HepG2 (cell line): ENCODE data around the gene SF3A2. TPM values are rescaled to one million over a fixed set of nuclear protein-coding genes. Genes with fewer than 3 reads are reported as not detected.

Source experiments
- BCL3 ChIP-seq: sonication (generic); formaldehyde crosslinking; IDR thresholded peaks from 2 replicates; pipeline ENCODE4 v1.5.1; 2020; ENCODE audit warnings: mild to moderate bottlenecking, missing genetic modification reagents, moderate library complexity
- FOXA1 ChIP-seq, 2 experiments: fragments of 450-650 bp in 1 of 2; sonication (generic) in 1 of 2; formaldehyde crosslinking in 1 of 2; IDR thresholded peaks; 2 replicates each; pipeline versions ENCODE4 v1.4.0 to v1.6.1; 2016 to 2020; ENCODE audit warnings: missing genetic modification reagents in 1 of 2
- HDAC1 ChIP-seq: sonication (generic); formaldehyde crosslinking; IDR thresholded peaks from 2 replicates; pipeline ENCODE4 v1.5.1; 2020; ENCODE audit warnings: mild to moderate bottlenecking, missing genetic modification reagents
- HHEX ChIP-seq: IDR thresholded peaks from 2 replicates; pipeline ENCODE4 v1.6.1; 2016; ENCODE audit warnings: control low read depth
- MBD4 ChIP-seq: IDR thresholded peaks from 2 replicates; pipeline ENCODE4 v1.6.1; 2012; ENCODE audit warnings: low read length, inconsistent platforms, borderline replicate concordance
- MXI1 ChIP-seq: IDR thresholded peaks from 3 replicates; pipeline ENCODE4 v1.6.1; 2012; ENCODE audit warnings: low read depth, low read length, inconsistent platforms, borderline replicate concordance
- NCOA1 ChIP-seq: sonication (generic); formaldehyde crosslinking; IDR thresholded peaks from 2 replicates; pipeline ENCODE4 v1.9.0; 2021; ENCODE audit warnings: missing genetic modification reagents
- RAD21 ChIP-seq: fragments of 450-650 bp; formaldehyde crosslinking; IDR thresholded peaks from 2 replicates; pipeline ENCODE4 v1.5.0; 2020; ENCODE audit warnings: mild to moderate bottlenecking
- SCMH1 ChIP-seq: sonication (generic); formaldehyde crosslinking; IDR thresholded peaks from 2 replicates; pipeline ENCODE4 v1.9.0; 2021; ENCODE audit warnings: missing genetic modification reagents, mild to moderate bottlenecking, borderline replicate concordance
- TBX2 ChIP-seq: sonication (generic); formaldehyde crosslinking; IDR thresholded peaks from 2 replicates; pipeline ENCODE4 v1.5.0; 2020; ENCODE audit warnings: missing genetic modification reagents, mild to moderate bottlenecking, borderline replicate concordance
- TEAD3 ChIP-seq: optimal IDR thresholded peaks from 2 replicates; pipeline ENCODE3; 2016; ENCODE audit warnings: borderline replicate concordance
- ZNF782 ChIP-seq: sonication (generic); formaldehyde crosslinking; IDR thresholded peaks from 2 replicates; pipeline ENCODE4 v1.4.0; 2020; ENCODE audit warnings: missing genetic modification reagents, mild to moderate bottlenecking, borderline replicate concordance
- polyA plus RNA-seq, 8 experiments: library from polyadenylated mRNA; depleted of rRNA in 3 of 8; stranded (reverse) in 7 of 8; unstranded in 1 of 8; fragments of >200 nt; fragmentation: Illumina TruSeq in 4 of 8; extraction: Trizol in 4 of 8; gene quantifications; 2 replicates each; pipeline versions ENCODE4 v1.2.1 to v1.2.3, GENCODE V29; 2011 to 2016; ENCODE audit warnings: low read depth in 4 of 8, missing spikeins in 1 of 8, mixed read lengths in 1 of 8; ENCODE audit not compliant: insufficient read depth in 1 of 8
- total RNA-seq, 5 experiments: library from RNA; depleted of rRNA; stranded (reverse); fragments of >200 nt; fragmentation: Illumina TruSeq; extraction: Trizol; gene quantifications; 2 replicates each; pipeline ENCODE4 v1.2.3, GENCODE V29; 2016; ENCODE audit warnings: low read depth in 1 of 5
- TF ChIP-seq, protein P1 (sequence below): sonication (generic); formaldehyde crosslinking; IDR thresholded peaks from 2 replicates; pipeline ENCODE4 v1.4.0; 2020; ENCODE audit warnings: missing genetic modification reagents, mild to moderate bottlenecking, borderline replicate concordance
- TF ChIP-seq, protein P2 (sequence below): sonication (generic); formaldehyde crosslinking; IDR thresholded peaks from 2 replicates; pipeline ENCODE4 v1.4.0; 2020; ENCODE audit warnings: missing genetic modification reagents, borderline replicate concordance
- TF ChIP-seq, protein P3 (sequence below): sonication (generic); formaldehyde crosslinking; IDR thresholded peaks from 2 replicates; pipeline ENCODE4 v1.5.1; 2020; ENCODE audit warnings: missing genetic modification reagents, mild to moderate bottlenecking, borderline replicate concordance
- TF ChIP-seq, protein P4 (sequence below): sonication (generic); formaldehyde crosslinking; IDR thresholded peaks from 2 replicates; pipeline ENCODE4 v1.9.0; 2021; ENCODE audit warnings: missing genetic modification reagents, borderline replicate concordance
- TF ChIP-seq, protein P5 (sequence below): IDR thresholded peaks from 2 replicates; pipeline ENCODE4 v1.6.1; 2018; ENCODE audit warnings: missing genetic modification reagents

SF3A2 gene
- total and polyA plus RNA-seq, 2 of the 13 experiments (the other 11 are each of a cell fraction or from before 2014, with no cell fraction given) = 8.6 to 8.8 TPM

DNA sequence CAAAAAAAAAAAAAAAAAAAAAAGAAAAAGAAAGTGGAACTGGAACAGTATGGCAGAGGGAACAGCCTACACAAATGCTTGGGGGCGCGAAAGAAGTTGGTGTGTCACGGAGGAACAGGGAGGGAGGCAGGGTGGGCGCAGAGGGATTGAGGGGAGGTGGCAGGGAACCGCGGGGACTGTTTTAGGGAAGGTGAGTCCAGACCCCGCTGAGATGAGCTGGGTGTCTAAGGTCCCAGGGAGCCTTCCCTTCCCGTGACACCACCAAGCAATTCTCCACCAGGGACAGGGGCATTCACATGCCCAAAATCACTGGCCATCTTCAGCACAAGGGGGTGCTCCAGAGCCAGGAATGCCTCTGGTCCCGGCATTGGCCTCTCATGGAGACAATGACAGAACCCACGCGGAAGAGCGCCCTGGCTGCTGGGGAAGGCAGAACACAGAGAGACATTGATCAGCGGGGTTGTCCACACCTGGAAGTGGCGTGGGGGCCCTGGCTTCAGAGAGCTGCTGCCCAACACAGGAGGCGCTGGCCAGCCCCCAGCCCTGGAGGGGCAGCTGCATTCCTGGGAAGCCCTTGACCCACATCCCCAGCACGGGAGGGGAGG lies 38.4 kb downstream of the SF3A2 start (continued):
- TF ChIP-seq BCL3 (CRISPR knock-in tag) = no peak
- no peak; the same call in 2 of the 3 replicates for TF ChIP-seq MXI1
- TF ChIP-seq, protein P1, sequence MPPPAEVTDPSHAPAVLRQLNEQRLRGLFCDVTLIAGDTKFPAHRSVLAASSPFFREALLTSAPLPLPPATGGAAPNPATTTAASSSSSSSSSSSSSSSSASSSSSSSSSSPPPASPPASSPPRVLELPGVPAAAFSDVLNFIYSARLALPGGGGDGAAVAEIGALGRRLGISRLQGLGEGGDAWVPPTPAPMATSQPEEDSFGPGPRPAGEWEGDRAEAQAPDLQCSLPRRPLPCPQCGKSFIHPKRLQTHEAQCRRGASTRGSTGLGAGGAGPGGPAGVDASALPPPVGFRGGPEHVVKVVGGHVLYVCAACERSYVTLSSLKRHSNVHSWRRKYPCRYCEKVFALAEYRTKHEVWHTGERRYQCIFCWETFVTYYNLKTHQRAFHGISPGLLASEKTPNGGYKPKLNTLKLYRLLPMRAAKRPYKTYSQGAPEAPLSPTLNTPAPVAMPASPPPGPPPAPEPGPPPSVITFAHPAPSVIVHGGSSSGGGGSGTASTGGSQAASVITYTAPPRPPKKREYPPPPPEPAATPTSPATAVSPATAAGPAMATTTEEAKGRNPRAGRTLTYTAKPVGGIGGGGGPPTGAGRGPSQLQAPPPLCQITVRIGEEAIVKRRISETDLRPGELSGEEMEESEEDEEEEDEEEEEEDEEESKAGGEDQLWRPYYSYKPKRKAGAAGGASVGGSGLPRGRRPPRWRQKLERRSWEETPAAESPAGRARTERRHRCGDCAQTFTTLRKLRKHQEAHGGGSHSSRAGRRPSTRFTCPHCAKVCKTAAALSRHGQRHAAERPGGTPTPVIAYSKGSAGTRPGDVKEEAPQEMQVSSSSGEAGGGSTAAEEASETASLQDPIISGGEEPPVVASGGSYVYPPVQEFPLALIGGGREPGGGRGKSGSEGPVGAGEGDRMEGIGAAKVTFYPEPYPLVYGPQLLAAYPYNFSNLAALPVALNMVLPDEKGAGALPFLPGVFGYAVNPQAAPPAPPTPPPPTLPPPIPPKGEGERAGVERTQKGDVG (CRISPR knock-in tag) = peak; percentile 48; the same call in 1 of the 2 replicates
- TF ChIP-seq MBD4 = no peak
- no peak for TF ChIP-seq FOXA1 (IDR thresholded peaks at IDR 0.05)
- TF ChIP-seq FOXA1 (CRISPR knock-in tag; IDR thresholded peaks at IDR 0.05) = no peak
- TF ChIP-seq, protein P2, sequence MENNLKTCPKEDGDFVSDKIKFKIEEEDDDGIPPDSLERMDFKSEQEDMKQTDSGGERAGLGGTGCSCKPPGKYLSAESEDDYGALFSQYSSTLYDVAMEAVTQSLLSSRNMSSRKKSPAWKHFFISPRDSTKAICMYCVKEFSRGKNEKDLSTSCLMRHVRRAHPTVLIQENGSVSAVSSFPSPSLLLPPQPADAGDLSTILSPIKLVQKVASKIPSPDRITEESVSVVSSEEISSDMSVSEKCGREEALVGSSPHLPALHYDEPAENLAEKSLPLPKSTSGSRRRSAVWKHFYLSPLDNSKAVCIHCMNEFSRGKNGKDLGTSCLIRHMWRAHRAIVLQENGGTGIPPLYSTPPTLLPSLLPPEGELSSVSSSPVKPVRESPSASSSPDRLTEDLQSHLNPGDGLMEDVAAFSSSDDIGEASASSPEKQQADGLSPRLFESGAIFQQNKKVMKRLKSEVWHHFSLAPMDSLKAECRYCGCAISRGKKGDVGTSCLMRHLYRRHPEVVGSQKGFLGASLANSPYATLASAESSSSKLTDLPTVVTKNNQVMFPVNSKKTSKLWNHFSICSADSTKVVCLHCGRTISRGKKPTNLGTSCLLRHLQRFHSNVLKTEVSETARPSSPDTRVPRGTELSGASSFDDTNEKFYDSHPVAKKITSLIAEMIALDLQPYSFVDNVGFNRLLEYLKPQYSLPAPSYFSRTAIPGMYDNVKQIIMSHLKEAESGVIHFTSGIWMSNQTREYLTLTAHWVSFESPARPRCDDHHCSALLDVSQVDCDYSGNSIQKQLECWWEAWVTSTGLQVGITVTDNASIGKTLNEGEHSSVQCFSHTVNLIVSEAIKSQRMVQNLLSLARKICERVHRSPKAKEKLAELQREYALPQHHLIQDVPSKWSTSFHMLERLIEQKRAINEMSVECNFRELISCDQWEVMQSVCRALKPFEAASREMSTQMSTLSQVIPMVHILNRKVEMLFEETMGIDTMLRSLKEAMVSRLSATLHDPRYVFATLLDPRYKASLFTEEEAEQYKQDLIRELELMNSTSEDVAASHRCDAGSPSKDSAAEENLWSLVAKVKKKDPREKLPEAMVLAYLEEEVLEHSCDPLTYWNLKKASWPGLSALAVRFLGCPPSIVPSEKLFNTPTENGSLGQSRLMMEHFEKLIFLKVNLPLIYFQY (CRISPR knock-in tag) = no peak
- TF ChIP-seq, protein P3, sequence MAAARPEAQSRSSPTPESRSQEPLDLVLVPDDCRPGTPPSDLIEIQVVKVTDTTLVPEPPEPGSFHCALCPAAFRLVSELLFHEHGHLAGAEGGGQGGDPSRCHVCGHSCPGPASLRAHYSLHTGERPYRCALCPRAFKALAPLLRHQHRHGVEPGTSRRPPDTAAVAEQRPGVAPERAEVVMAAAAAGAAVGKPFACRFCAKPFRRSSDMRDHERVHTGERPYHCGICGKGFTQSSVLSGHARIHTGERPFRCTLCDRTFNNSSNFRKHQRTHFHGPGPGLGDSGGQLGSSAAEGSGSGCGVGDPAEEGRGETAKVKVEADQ (CRISPR knock-in tag) = no peak
- peak; percentile 51; the same call in 1 of the 2 replicates for TF ChIP-seq TBX2 (CRISPR knock-in tag)
- no peak for TF ChIP-seq HHEX
- no peak for TF ChIP-seq NCOA1 (CRISPR knock-in tag)
- TF ChIP-seq HDAC1 (CRISPR knock-in tag) = 0 out of 2 replicates have a peak, but pooled peaks have one; percentile 24
- peak; percentile 77 for TF ChIP-seq RAD21
- TF ChIP-seq TEAD3 (CRISPR knock-in tag) = peak; percentile 65
- TF ChIP-seq, protein P4, sequence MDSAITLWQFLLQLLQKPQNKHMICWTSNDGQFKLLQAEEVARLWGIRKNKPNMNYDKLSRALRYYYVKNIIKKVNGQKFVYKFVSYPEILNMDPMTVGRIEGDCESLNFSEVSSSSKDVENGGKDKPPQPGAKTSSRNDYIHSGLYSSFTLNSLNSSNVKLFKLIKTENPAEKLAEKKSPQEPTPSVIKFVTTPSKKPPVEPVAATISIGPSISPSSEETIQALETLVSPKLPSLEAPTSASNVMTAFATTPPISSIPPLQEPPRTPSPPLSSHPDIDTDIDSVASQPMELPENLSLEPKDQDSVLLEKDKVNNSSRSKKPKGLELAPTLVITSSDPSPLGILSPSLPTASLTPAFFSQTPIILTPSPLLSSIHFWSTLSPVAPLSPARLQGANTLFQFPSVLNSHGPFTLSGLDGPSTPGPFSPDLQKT (CRISPR knock-in tag) = no peak
- TF ChIP-seq, protein P5, sequence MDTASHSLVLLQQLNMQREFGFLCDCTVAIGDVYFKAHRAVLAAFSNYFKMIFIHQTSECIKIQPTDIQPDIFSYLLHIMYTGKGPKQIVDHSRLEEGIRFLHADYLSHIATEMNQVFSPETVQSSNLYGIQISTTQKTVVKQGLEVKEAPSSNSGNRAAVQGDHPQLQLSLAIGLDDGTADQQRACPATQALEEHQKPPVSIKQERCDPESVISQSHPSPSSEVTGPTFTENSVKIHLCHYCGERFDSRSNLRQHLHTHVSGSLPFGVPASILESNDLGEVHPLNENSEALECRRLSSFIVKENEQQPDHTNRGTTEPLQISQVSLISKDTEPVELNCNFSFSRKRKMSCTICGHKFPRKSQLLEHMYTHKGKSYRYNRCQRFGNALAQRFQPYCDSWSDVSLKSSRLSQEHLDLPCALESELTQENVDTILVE (CRISPR knock-in tag) = no peak
- TF ChIP-seq ZNF782 (CRISPR knock-in tag) = no peak
- TF ChIP-seq SCMH1 (CRISPR knock-in tag) = no peak
